ENCODE measurements around the gene PSMD6. TPM values are rescaled to one million over a fixed set of nuclear protein-coding genes. Genes with fewer than 3 reads are reported as not detected.

PSMD6 gene
- total RNA-seq, 2 donors from 2014 or later, result 99.7 to 109 TPM

DNA sequence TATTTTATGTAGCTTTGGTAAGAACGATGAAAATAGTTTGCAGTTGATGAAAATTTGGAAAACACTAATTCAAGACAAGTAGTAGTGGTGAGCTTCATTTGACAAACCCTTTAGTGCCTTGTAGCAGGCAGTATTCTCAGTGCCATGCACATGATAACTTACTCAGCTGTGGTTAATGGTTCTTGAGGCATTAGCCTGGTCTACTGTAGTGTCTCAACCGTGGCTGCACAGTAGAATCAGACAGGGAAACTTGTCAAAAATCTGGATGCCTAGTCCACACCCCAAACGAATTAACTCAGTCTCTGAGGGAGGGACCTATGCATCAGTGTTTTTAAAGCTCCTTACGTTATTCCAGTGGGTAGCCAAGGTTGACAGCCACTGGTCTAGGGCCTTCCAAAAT lies 45.4 kb downstream of the PSMD6 start:
- Histone ChIP-seq H3K9ac (ENCODE audit: extremely low read depth, low read length, poor library complexity, severe bottlenecking) (no peak overlapping the region), H3K4me1 (ENCODE audit: control insufficient read depth, insufficient read depth, low read length) (peaks cover 9% of the 10 kb centered on the region), H3K27me3 (ENCODE audit: control insufficient read depth, insufficient read depth, low read length, poor library complexity, severe bottlenecking) (no peaks in the 10 kb centered on the region), H3K4me3 (ENCODE audit: low read length) (no peak overlapping the region), H3K9me3 (ENCODE audit: control insufficient read depth, low read length) (no peaks in the 10 kb centered on the region), H3K36me3 (ENCODE audit: control insufficient read depth, insufficient read depth, low read length) (peaks cover 59% of the 10 kb centered on the region), H3K27ac (ENCODE audit: low read depth, low read length) (no peak overlapping the region)
- Mint-ChIP-seq H3K4me3 (no peak overlapping the region), H3K4me1 (peaks cover 18% of the 10 kb centered on the region), H3K36me3 (ENCODE audit: low read depth) (peaks cover 34% of the 10 kb centered on the region), H3K9me3 (no peaks in the 10 kb centered on the region), H3K27me3 (ENCODE audit: insufficient read depth) (no peaks in the 10 kb centered on the region), H3K27ac (no peak overlapping the region)
- WGBS, 2 experiments (ENCODE audit: insufficient coverage in 1 of 2, insufficient read length in 1 of 2), result 88 to 95% methylated on average over 4 of the region's 4 CpGs
- DNase-seq, result no peak
- TF ChIP-seq, protein P1, sequence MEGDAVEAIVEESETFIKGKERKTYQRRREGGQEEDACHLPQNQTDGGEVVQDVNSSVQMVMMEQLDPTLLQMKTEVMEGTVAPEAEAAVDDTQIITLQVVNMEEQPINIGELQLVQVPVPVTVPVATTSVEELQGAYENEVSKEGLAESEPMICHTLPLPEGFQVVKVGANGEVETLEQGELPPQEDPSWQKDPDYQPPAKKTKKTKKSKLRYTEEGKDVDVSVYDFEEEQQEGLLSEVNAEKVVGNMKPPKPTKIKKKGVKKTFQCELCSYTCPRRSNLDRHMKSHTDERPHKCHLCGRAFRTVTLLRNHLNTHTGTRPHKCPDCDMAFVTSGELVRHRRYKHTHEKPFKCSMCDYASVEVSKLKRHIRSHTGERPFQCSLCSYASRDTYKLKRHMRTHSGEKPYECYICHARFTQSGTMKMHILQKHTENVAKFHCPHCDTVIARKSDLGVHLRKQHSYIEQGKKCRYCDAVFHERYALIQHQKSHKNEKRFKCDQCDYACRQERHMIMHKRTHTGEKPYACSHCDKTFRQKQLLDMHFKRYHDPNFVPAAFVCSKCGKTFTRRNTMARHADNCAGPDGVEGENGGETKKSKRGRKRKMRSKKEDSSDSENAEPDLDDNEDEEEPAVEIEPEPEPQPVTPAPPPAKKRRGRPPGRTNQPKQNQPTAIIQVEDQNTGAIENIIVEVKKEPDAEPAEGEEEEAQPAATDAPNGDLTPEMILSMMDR (conservative IDR thresholded peaks at IDR 0.05), result no peak

GRCh38 chr3:63976872-63977200 lies 46.5 kb downstream of the PSMD6 start:
- no peak for DNase-seq
- no peaks in the 10 kb centered on the region for H3K27me3 ChIP-seq (ENCODE audit: control insufficient read depth, insufficient read depth, low read length, poor library complexity, severe bottlenecking)
- H3K4me1 ChIP-seq (ENCODE audit: control insufficient read depth, insufficient read depth, low read length), result peaks cover 19% of the 10 kb centered on the region
- Mint-ChIP-seq H3K9me3 (no peaks in the 10 kb centered on the region), H3K4me1 (peaks cover 29% of the 10 kb centered on the region), H3K36me3 (ENCODE audit: low read depth) (peaks cover 28% of the 10 kb centered on the region), H3K4me3 (no peak overlapping the region), H3K27ac (no peak overlapping the region), H3K27me3 (ENCODE audit: insufficient read depth) (no peaks in the 10 kb centered on the region)
- H3K9me3 ChIP-seq (ENCODE audit: control insufficient read depth, low read length), result no peaks in the 10 kb centered on the region
- no peak overlapping the region for H3K27ac ChIP-seq (ENCODE audit: low read depth, low read length)
- no peak overlapping the region for H3K9ac ChIP-seq (ENCODE audit: extremely low read depth, low read length, poor library complexity, severe bottlenecking)
- H3K4me3 ChIP-seq (ENCODE audit: low read length), result no peak overlapping the region
- TF ChIP-seq, protein P1 (conservative IDR thresholded peaks at IDR 0.05), result no peak
- peaks cover 49% of the 10 kb centered on the region for H3K36me3 ChIP-seq (ENCODE audit: control insufficient read depth, insufficient read depth, low read length)
- WGBS, 2 experiments (ENCODE audit: insufficient coverage in 1 of 2, insufficient read length in 1 of 2), result 93 to 95% methylated on average over 2 of the region's 2 CpGs

- Mint-ChIP-seq H3K27me3 (ENCODE audit: insufficient read depth) (no peaks in the 10 kb centered on the region), H3K27ac (no peak overlapping the region), H3K4me3 (no peak overlapping the region), H3K4me1 (peaks cover 32% of the 10 kb centered on the region), H3K36me3 (ENCODE audit: low read depth) (peaks cover 25% of the 10 kb centered on the region), H3K9me3 (no peaks in the 10 kb centered on the region)
- H3K9ac ChIP-seq (ENCODE audit: extremely low read depth, low read length, poor library complexity, severe bottlenecking), result no peak overlapping the region
- no peak for DNase-seq
- peaks cover 21% of the 10 kb centered on the region for H3K4me1 ChIP-seq (ENCODE audit: control insufficient read depth, insufficient read depth, low read length)
- TF ChIP-seq, protein P1 (conservative IDR thresholded peaks at IDR 0.05), result no peak
- no peaks in the 10 kb centered on the region for H3K27me3 ChIP-seq (ENCODE audit: control insufficient read depth, insufficient read depth, low read length, poor library complexity, severe bottlenecking)
- no peak overlapping the region for H3K4me3 ChIP-seq (ENCODE audit: low read length)
- peak overlapping the region; percentile 13 for H3K27ac ChIP-seq (ENCODE audit: low read depth, low read length)
- peaks cover 44% of the 10 kb centered on the region for H3K36me3 ChIP-seq (ENCODE audit: control insufficient read depth, insufficient read depth, low read length)
- H3K9me3 ChIP-seq (ENCODE audit: control insufficient read depth, low read length), result no peaks in the 10 kb centered on the region
- 93 to 100% methylated on average over 1 to 4 of the region's 4 CpGs for WGBS, 2 experiments (ENCODE audit: insufficient coverage in 1 of 2, insufficient read length in 1 of 2)
Observed at GRCh38 chr3:63976161-63976871, 47.0 kb downstream of the PSMD6 start.

All from endodermal cell (in vitro differentiated cells).